ENCODE measurements around the gene SRMS. TPM values are rescaled to one million over a fixed set of nuclear protein-coding genes. Genes with fewer than 3 reads are reported as not detected.

The SRMS gene
- total and polyA plus RNA-seq, 2 donors (not counting 1 experiment from before 2014, with no cell fraction given) = 0.17 to 0.54 TPM

GRCh38 chr20:63574829-63575743, 27.5 kb upstream of the SRMS start:
- H2AFZ ChIP-seq (ENCODE audit: insufficient read depth, low read depth, low read length, poor library complexity, severe bottlenecking) = peak overlapping the region; percentile 82
- no peaks in the 10 kb centered on the region for H3K27me3 Mint-ChIP-seq
- DNase-seq (no peak), ATAC-seq (ENCODE audit: low read depth) (no peak)
- intact Hi-C loops (cut with micrococcal nuclease) = loop anchor here (1.0 kb wide), 1 partner anchor 21 kb away; the partner anchor contains the start of gene FNDC11
- ChIA-PET POLR2A (interaction anchor here (0.6 to 2.3 kb wide), 3 partner anchors 56 to 67 kb away, joined by 4 to 12 read pairs (median 11); no protein-coding TSS in a partner anchor), CTCF (interaction anchor here (3.1 kb wide), 1 partner anchor 36 kb away, joined by 17 read pairs; no protein-coding TSS in a partner anchor)
- no peaks in the 10 kb centered on the region for H3K9me3 ChIP-seq (ENCODE audit: control extremely low read depth in 1 of 3, control insufficient read depth in 2 of 3, insufficient read depth in 1 of 3, low read length in 2 of 3)
- H3K4me1 ChIP-seq (ENCODE audit: control insufficient read depth in 2 of 2, insufficient read depth in 2 of 2, low read length in 2 of 2) = peaks cover 14 to 31% of the 10 kb centered on the region in 2 donors
- peak overlapping the region in 1 of 2 donors; percentile 86 for H3K27ac ChIP-seq (ENCODE audit: low read length in 2 of 2)
- no peaks in the 10 kb centered on the region for H3K9me3 Mint-ChIP-seq (ENCODE audit: insufficient read depth)
- H3K4me2 ChIP-seq (replicated peaks; ENCODE audit: low read depth, low read length, poor library complexity, severe bottlenecking) = peak overlapping the region; percentile 98
- H3K4me3 Mint-ChIP-seq = peak overlapping the region; percentile 83
- H4K20me1 ChIP-seq (ENCODE audit: control insufficient read depth, insufficient read depth, low read length, poor library complexity, severe bottlenecking) = peaks cover 24% of the 10 kb centered on the region
- H3K79me2 ChIP-seq (ENCODE audit: control insufficient read depth, insufficient read depth, low read length) = peaks cover 21% of the 10 kb centered on the region
- H3K9ac ChIP-seq (ENCODE audit: low read length) = peak overlapping the region; percentile 75
- peak overlapping the region in 3 of 5 experiments; percentile 44 to 82 (median 77) for H3K4me3 ChIP-seq (ENCODE audit: control extremely low read depth in 1 of 5, extremely low read depth in 1 of 5, insufficient read depth in 1 of 5, low read depth in 2 of 5, low read length in 4 of 5)
- peaks cover 6% of the 10 kb centered on the region for H3K4me1 Mint-ChIP-seq
- WGBS (ENCODE audit: insufficient coverage) = 87% methylated on average over 14 of the region's 28 CpGs
- no peaks in the 10 kb centered on the region for H3K27me3 ChIP-seq (replicated peaks in 1 of 4; ENCODE audit: control extremely low read depth in 1 of 4, control insufficient read depth in 3 of 4, insufficient read depth in 4 of 4, low read length in 3 of 4)
- TF ChIP-seq EZH2 (IDR thresholded peaks at IDR 0.05; ENCODE audit: borderline replicate concordance, insufficient read depth, low read depth, low read length, poor library complexity, severe bottlenecking) = no peak
- no peak for TF ChIP-seq CTCF (IDR thresholded peaks at IDR 0.05)
- peaks cover 0 to 13% of the 10 kb centered on the region in 2 experiments for H3K36me3 ChIP-seq (replicated peaks in 1 of 2; ENCODE audit: control extremely low read depth in 1 of 2, control insufficient read depth in 1 of 2, extremely low read depth in 1 of 2, insufficient read depth in 2 of 2, low read length in 1 of 2)
- peak overlapping the region; percentile 41 for H3K27ac Mint-ChIP-seq
